Activated naive CD8-positive, alpha-beta T cell treated with anti-CD3 and anti-CD28 coated beads, Interleukin-2, amount 10 ng/mL, durations not matched to agents 7 days and 5 days (primary cell): ENCODE measurements around the gene MTUS2. TPM values are rescaled to one million over a fixed set of nuclear protein-coding genes. Genes with fewer than 3 reads are reported as not detected.

Experiments
- ATAC-seq: fragments of 150-1000 bp; cut with Tn5 transposase; one replicate; pipeline ENCODE4 v1.10.0; 2021; ENCODE audit warnings: low read depth, moderate library complexity
- POLR2A ChIA-PET: fragments of 350-600 bp; sonication (Branson Sonifier 250); formaldehyde crosslinking; loops from one replicate; lab custom pipeline; 2021; ENCODE audit warnings: antibody characterized with exemption; lab: Charles Lee
- DNase-seq: peaks from one replicate; pipeline ENCODE4 v3.0.0; 2021
- H3K27ac Mint-ChIP-seq: one replicate; pipeline ENCODE4 v1.8.0; 2022; ENCODE audit warnings: mild to moderate bottlenecking, mixed read lengths
- H3K27me3 Mint-ChIP-seq: one replicate; pipeline ENCODE4 v1.8.0; 2022; ENCODE audit warnings: mild to moderate bottlenecking, moderate library complexity, mixed read lengths
- H3K36me3 Mint-ChIP-seq: one replicate; pipeline ENCODE4 v1.8.0; 2021; ENCODE audit warnings: mild to moderate bottlenecking, mixed read lengths
- H3K4me1 Mint-ChIP-seq: one replicate; pipeline ENCODE4 v1.8.0; 2021; ENCODE audit warnings: mixed read lengths
- H3K4me3 Mint-ChIP-seq: one replicate; pipeline ENCODE4 v1.8.0; 2022; ENCODE audit warnings: mild to moderate bottlenecking, moderate library complexity, mixed read lengths
- H3K9me3 Mint-ChIP-seq: one replicate; pipeline ENCODE4 v1.8.0; 2021; ENCODE audit warnings: mixed read lengths
- total RNA-seq, 2 experiments: library from RNA; stranded (reverse); gene quantifications; one replicate each; pipeline ENCODE4 v1.2.3, GENCODE V29; 2021

MTUS2 gene
- total RNA-seq, 2 experiments from 2014 or later: not detected

DNA sequence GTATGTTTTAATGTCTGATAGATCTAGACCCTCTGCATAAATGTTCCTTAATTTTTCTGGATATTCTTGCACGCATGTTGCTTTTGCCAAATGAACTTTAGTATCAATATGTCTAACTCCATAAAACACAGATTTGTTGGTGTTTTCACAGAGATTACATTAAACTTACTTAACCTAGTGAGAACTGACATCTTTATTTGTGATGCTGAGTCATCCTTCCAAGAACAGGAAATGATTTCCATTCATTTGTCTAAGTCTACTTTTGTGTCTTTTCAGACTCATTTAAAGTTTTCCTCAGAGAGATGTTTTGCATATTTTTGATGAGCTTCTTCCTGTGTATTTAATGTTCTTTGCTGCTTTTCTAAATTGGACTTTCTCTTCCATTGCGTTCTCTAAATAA is 591.3 kb downstream of the MTUS2 start:
- no peaks in the 10 kb centered on the region for H3K36me3 Mint-ChIP-seq
- POLR2A ChIA-PET: no interaction called here
- peaks cover 6% of the 10 kb centered on the region for H3K27me3 Mint-ChIP-seq
- DNase-seq: no peak
- H3K4me3 Mint-ChIP-seq: no peak overlapping the region
- peaks cover 4% of the 10 kb centered on the region for H3K4me1 Mint-ChIP-seq
- peaks cover 7% of the 10 kb centered on the region for H3K9me3 Mint-ChIP-seq
- no peak for ATAC-seq
- no peak overlapping the region for H3K27ac Mint-ChIP-seq

GRCh38 chr13:29418026-29418425 is 597.9 kb downstream of the MTUS2 start:
- Mint-ChIP-seq H3K4me1 (no peaks in the 10 kb centered on the region), H3K27ac (no peak overlapping the region), H3K27me3 (peaks cover 16% of the 10 kb centered on the region), H3K9me3 (peaks cover under 1% of the 10 kb centered on the region), H3K4me3 (no peak overlapping the region), H3K36me3 (no peaks in the 10 kb centered on the region)
- no peak for DNase-seq
- no peak for ATAC-seq
- POLR2A ChIA-PET: no interaction called here

DNA sequence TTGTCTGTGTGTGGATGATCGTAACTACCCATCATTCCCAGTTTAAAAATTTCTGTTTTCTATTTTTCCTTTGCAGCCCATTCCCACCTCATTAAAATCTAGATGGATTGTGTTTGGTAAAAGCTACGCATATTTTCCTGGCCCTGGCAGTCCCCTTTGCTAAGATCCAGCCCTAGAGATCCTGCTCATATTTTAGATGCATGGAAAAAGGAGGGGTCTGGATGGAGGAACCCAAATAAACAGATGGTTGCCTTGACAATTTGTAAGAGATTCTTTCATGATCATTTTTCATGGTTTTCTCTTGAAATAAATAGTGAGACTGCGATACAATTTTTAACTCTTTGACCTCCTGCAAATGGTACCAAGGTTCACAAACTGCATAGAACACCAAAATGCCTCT is 601.0 kb downstream of the MTUS2 start:
- Mint-ChIP-seq H3K36me3 (no peaks in the 10 kb centered on the region), H3K4me3 (no peak overlapping the region), H3K27ac (no peak overlapping the region), H3K9me3 (no peaks in the 10 kb centered on the region), H3K27me3 (peaks cover 22% of the 10 kb centered on the region), H3K4me1 (no peaks in the 10 kb centered on the region)
- ATAC-seq: no peak
- DNase-seq: no peak
- POLR2A ChIA-PET: no interaction called here

GRCh38 chr13:29422015-29422414 is 601.9 kb downstream of the MTUS2 start:
- Mint-ChIP-seq H3K27ac (no peak overlapping the region), H3K27me3 (peaks cover 27% of the 10 kb centered on the region), H3K36me3 (no peaks in the 10 kb centered on the region), H3K9me3 (no peaks in the 10 kb centered on the region), H3K4me1 (no peaks in the 10 kb centered on the region), H3K4me3 (no peak overlapping the region)
- POLR2A ChIA-PET: no interaction called here
- ATAC-seq (no peak), DNase-seq (no peak)

- no peak for DNase-seq
- POLR2A ChIA-PET: no interaction called here
- no peak for ATAC-seq
- H3K27me3 Mint-ChIP-seq: peaks cover 31% of the 10 kb centered on the region
- H3K9me3 Mint-ChIP-seq: no peaks in the 10 kb centered on the region
- H3K36me3 Mint-ChIP-seq: no peaks in the 10 kb centered on the region
- H3K4me1 Mint-ChIP-seq: no peaks in the 10 kb centered on the region
- no peak overlapping the region for H3K27ac Mint-ChIP-seq
- H3K4me3 Mint-ChIP-seq: no peak overlapping the region
These were observed 602.9 kb downstream of the MTUS2 start for GRCh38 chr13:29423050-29423449.

DNA sequence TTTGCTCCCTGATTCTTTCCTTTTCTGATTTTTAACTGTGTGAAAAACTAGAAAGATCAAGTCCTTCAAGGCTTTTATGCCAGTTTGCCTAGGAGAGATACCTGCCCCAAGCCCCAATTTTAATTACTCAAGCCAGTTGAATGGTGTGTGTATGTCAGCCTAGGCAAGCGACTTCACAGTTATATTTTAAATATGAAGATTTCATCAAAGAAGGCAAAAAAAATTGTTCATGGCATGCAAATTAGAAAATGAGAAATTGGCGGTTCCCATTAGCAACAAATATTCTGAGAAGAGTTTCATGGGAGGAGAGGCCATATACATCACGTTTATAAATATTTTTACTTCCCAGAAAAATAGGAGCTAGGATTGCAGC is 607.8 kb downstream of the MTUS2 start:
- Mint-ChIP-seq H3K9me3 (no peaks in the 10 kb centered on the region), H3K4me1 (peaks cover 2% of the 10 kb centered on the region), H3K27ac (no peak overlapping the region), H3K36me3 (no peaks in the 10 kb centered on the region), H3K27me3 (peaks cover 51% of the 10 kb centered on the region), H3K4me3 (no peak overlapping the region)
- DNase-seq (no peak), ATAC-seq (no peak)
- POLR2A ChIA-PET: no interaction called here

- POLR2A ChIA-PET: no interaction called here
- Mint-ChIP-seq H3K27me3 (peaks cover 51% of the 10 kb centered on the region), H3K4me1 (peaks cover 2% of the 10 kb centered on the region), H3K27ac (no peak overlapping the region), H3K36me3 (no peaks in the 10 kb centered on the region), H3K4me3 (no peak overlapping the region), H3K9me3 (no peaks in the 10 kb centered on the region)
- ATAC-seq: no peak
- no peak for DNase-seq
These were observed 608.4 kb downstream of the MTUS2 start for GRCh38 chr13:29428310-29429181.

- Mint-ChIP-seq H3K36me3 (no peaks in the 10 kb centered on the region), H3K4me1 (peaks cover 2% of the 10 kb centered on the region), H3K27ac (no peak overlapping the region), H3K27me3 (peaks cover 52% of the 10 kb centered on the region), H3K4me3 (no peak overlapping the region), H3K9me3 (no peaks in the 10 kb centered on the region)
- ATAC-seq (no peak), DNase-seq (no peak)
- POLR2A ChIA-PET: no interaction called here
These were observed 609.3 kb downstream of the MTUS2 start for GRCh38 chr13:29429286-29429900.

- POLR2A ChIA-PET: no interaction called here
- Mint-ChIP-seq H3K36me3 (no peaks in the 10 kb centered on the region), H3K27ac (no peak overlapping the region), H3K27me3 (peaks cover 21% of the 10 kb centered on the region), H3K4me1 (no peaks in the 10 kb centered on the region), H3K9me3 (no peaks in the 10 kb centered on the region), H3K4me3 (no peak overlapping the region)
- ATAC-seq: no peak
- no peak for DNase-seq
These were observed 614.2 kb downstream of the MTUS2 start for GRCh38 chr13:29434217-29434945.

DNA sequence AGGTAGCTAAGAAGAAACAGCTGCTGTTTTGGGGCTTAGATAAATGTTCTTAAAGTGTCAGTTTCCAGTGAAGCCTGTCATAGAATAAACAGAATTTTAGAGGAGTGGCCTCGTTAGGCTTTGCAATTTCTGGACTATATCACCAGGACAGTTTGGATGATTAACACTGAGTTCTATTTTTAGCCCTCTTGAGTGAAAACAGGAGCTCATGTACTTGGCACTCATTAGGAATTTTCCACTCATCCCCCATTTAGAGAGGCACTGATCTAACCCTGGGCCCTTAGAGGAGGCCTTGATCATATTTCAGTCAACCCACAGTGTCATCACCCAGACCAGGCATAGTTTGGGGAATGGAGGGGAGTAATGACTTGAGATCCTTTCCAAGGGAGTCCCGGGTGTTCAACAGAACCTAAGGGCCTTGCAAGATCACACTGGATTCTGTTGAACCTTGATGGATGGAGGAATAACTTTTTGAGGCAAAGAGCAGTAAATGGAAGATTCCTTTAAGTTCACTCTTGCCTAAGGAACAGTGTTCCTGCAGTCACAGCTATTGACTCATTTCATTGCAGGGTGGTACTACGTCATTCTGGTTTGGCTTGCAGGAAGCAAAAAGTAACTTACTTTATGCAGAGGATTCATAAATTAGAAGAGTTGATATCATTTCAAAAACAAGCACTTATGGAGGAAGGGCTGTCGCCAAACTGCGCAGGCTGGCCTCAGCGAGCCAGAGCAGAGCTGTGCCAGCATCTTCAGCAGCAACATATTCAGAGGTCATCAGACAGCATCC is 615.2 kb downstream of the MTUS2 start:
- POLR2A ChIA-PET: no interaction called here
- no peaks in the 10 kb centered on the region for H3K4me1 Mint-ChIP-seq
- H3K36me3 Mint-ChIP-seq: no peaks in the 10 kb centered on the region
- H3K9me3 Mint-ChIP-seq: no peaks in the 10 kb centered on the region
- DNase-seq: no peak
- H3K27me3 Mint-ChIP-seq: peaks cover 13% of the 10 kb centered on the region
- no peak overlapping the region for H3K27ac Mint-ChIP-seq
- H3K4me3 Mint-ChIP-seq: no peak overlapping the region
- no peak for ATAC-seq

- Mint-ChIP-seq H3K4me3 (no peak overlapping the region), H3K27ac (no peak overlapping the region), H3K9me3 (no peaks in the 10 kb centered on the region), H3K36me3 (no peaks in the 10 kb centered on the region), H3K27me3 (peaks cover 6% of the 10 kb centered on the region), H3K4me1 (no peaks in the 10 kb centered on the region)
- DNase-seq (no peak), ATAC-seq (no peak)
- POLR2A ChIA-PET: no interaction called here
These were observed 616.2 kb downstream of the MTUS2 start for GRCh38 chr13:29436291-29436690.

DNA sequence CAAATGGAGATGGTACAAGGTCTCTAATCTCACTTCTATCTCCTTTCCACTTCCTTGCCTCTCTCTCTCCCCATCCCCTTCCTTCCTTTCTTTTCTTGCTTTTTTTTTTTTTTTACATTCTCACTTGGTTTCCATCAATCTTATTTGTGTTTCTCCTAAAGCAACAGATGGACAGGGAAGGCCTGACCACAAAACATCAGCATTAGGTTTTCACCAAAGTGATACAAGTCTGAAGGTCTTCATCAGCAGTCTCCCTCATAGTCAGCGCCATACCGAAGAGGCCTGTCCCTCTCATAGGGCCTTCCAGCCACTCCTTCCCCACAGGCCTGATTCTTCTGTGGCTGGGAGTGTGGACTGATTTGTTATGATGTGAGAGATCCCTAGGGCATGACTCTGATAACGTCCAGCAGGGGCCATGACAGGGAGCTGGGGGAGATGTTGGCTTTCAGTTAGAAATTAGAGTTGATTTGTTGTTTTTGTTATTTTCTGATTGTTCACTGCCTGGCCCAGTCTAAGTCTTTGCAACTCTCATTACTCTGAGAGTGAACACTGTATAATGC is 616.7 kb downstream of the MTUS2 start:
- Mint-ChIP-seq H3K4me1 (no peaks in the 10 kb centered on the region), H3K4me3 (no peak overlapping the region), H3K27me3 (peaks cover 6% of the 10 kb centered on the region), H3K27ac (no peak overlapping the region), H3K9me3 (no peaks in the 10 kb centered on the region), H3K36me3 (no peaks in the 10 kb centered on the region)
- POLR2A ChIA-PET: no interaction called here
- ATAC-seq (no peak), DNase-seq (no peak)

DNA sequence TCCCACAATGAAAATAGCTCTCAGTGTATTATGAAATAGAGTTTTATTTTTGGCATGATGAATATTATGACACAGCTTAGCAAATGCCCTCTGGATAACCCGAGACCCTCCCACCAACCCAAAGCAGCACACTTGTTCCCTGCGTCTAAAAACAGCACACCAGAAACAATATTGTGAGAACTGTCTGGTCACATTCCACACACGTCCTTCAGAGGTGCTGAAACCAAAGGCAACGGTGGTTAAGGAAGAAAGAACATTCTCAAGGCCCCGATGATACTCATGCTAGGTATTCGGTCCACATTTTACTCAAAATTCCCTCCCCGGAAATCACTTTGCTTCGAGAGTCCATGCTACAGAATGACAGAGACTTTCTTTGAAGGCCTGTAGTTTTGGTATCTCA is 618.6 kb downstream of the MTUS2 start:
- no peaks in the 10 kb centered on the region for H3K4me1 Mint-ChIP-seq
- no peak overlapping the region for H3K4me3 Mint-ChIP-seq
- no peaks in the 10 kb centered on the region for H3K36me3 Mint-ChIP-seq
- POLR2A ChIA-PET: no interaction called here
- ATAC-seq: no peak
- no peak overlapping the region for H3K27ac Mint-ChIP-seq
- peaks cover 6% of the 10 kb centered on the region for H3K27me3 Mint-ChIP-seq
- no peaks in the 10 kb centered on the region for H3K9me3 Mint-ChIP-seq
- no peak for DNase-seq
